ENCODE data around the gene MRPL54. TPM values are rescaled to one million over a fixed set of nuclear protein-coding genes. Genes with fewer than 3 reads are reported as not detected.
"Not testable (repeated sequence)": the region's sequence is repeated elsewhere in the genome, so short reads cannot be mapped to it uniquely, and the experiment has no call there.

The MRPL54 gene
- polyA plus RNA-seq, 3 donors = 37.8 to 48.6 (median 39.3) TPM

GRCh38 chr19:3765757-3766156, 3.3 kb downstream of the MRPL54 start:
- DNase-seq = not testable (repeated sequence)

- DNase-seq = no peak
Observed at GRCh38 chr19:3766520-3766919, 4.0 kb downstream of the MRPL54 start.

GRCh38 chr19:3767050-3767449, 4.6 kb downstream of the MRPL54 start:
- DNase-seq = no peak

- no peak for DNase-seq
Observed at GRCh38 chr19:3768015-3768747, 5.7 kb downstream of the MRPL54 start.

GRCh38 chr19:3768748-3769099, 6.2 kb downstream of the MRPL54 start:
- no peak for DNase-seq

- no peak for DNase-seq
Observed at GRCh38 chr19:3769494-3769893, 7.0 kb downstream of the MRPL54 start.

- no peak for DNase-seq
Observed at GRCh38 chr19:3770136-3770999, 7.9 kb downstream of the MRPL54 start.

- DNase-seq = no peak
Observed at GRCh38 chr19:3771000-3771905, 8.8 kb downstream of the MRPL54 start.

- peak; percentile 61 for DNase-seq
Observed at GRCh38 chr19:3771906-3772455, 9.5 kb downstream of the MRPL54 start, which contains the start of gene RAX2. TSS of gene RAX2 (minus strand) at chr19:3772228. CDS start at chr19:3771742, 486 bp downstream.

- DNase-seq = no peak
Observed at GRCh38 chr19:3773814-3774515, 11.5 kb downstream of the MRPL54 start.

- no peak for DNase-seq
Observed at GRCh38 chr19:3774621-3775373, 12.3 kb downstream of the MRPL54 start.

- DNase-seq = no peak
Observed at GRCh38 chr19:3775374-3775711, 12.9 kb downstream of the MRPL54 start.

- no peak for DNase-seq
Observed at GRCh38 chr19:3775831-3776230, 13.3 kb downstream of the MRPL54 start.

GRCh38 chr19:3776479-3777040, 14.1 kb downstream of the MRPL54 start:
- DNase-seq = no peak

GRCh38 chr19:3778104-3778867, 15.8 kb downstream of the MRPL54 start:
- no peak for DNase-seq

GRCh38 chr19:3778899-3779723, 16.6 kb downstream of the MRPL54 start:
- no peak for DNase-seq

GRCh38 chr19:3780786-3781304, 18.4 kb downstream of the MRPL54 start:
- DNase-seq = no peak

- no peak for DNase-seq
Observed at GRCh38 chr19:3781603-3782002, 19.1 kb downstream of the MRPL54 start.

All from renal pelvis (tissue), 4 donors.